Right lobe of liver (tissue), 6 donors: ENCODE results near the gene BOLA1. TPM values are rescaled to one million over a fixed set of nuclear protein-coding genes. Genes with fewer than 3 reads are reported as not detected.
A peak's percentile ranks its signal among the peaks of the same experiment; 100 is the strongest.

Experiments used
- ATAC-seq, 4 donors: fragments of 200-7000 bp; cut with Tn5 transposase; one replicate each; pipeline ENCODE4 v1.9.1; 2020; ENCODE audit warnings: mild to moderate bottlenecking in 4 of 4, moderate library complexity in 4 of 4
- DNase-seq, 3 donors: peaks; one replicate each; pipeline ENCODE4 v3.0.0-alpha.2; 2020
- H3K27ac ChIP-seq, 3 donors: fragments of 200-600 bp; one replicate each; pipeline ENCODE4 v1.8.0; 2022
- H3K27me3 ChIP-seq, 2 donors: fragments of 200-600 bp; one replicate each; pipeline ENCODE4 v1.8.0; 2022
- H3K36me3 ChIP-seq, 4 donors: fragments of 200-600 bp; sonication (generic) in 1 of 4; one replicate each; pipeline versions ENCODE4 v1.5.1 to v1.8.0; 2017 to 2022; ENCODE audit warnings: control low read depth in 1 of 4
- H3K4me1 ChIP-seq, 4 donors: fragments of 200-600 bp; sonication (generic) in 1 of 4; one replicate each; pipeline versions ENCODE4 v1.5.1 to v1.8.0; 2017 to 2022; ENCODE audit warnings: control low read depth in 1 of 4
- H3K4me3 ChIP-seq, 3 donors: fragments of 200-600 bp; one replicate each; pipeline ENCODE4 v1.8.0; 2022
- H3K9me3 ChIP-seq, 4 donors: fragments of 200-600 bp; sonication (generic) in 1 of 4; one replicate each; pipeline versions ENCODE4 v1.5.1 to v1.8.0; 2017 to 2022; ENCODE audit warnings: control low read depth in 1 of 4
- POLR2A ChIP-seq: fragments of 450-650 bp; IDR thresholded peaks from one replicate; pipeline ENCODE4 v1.6.1; 2017; ENCODE audit warnings: antibody characterized with exemption, mild to moderate bottlenecking
- WGBS: methylation state at CpG from one replicate; pipeline ENCODE4 v1.1.6; 2018; ENCODE audit warnings: low coverage, low lambda C conversion rate; ENCODE audit not compliant: insufficient coverage; ENCODE audit errors: missing lambda C conversion rate; 5-methylcytosine and 5-hydroxymethylcytosine counted together
- intact Hi-C, 2 donors: fragments of 100-400 bp; cut with DNase I; formaldehyde crosslinking; loops; one replicate each; pipeline versions ENCODE4 v1.11.2 to v1.14.1; 2022
- total RNA-seq, 6 experiments: library from RNA; depleted of rRNA in 2 of 6; stranded (reverse); fragments of >200 nt in 2 of 6; fragmentation: NEBNext Ultra II Directional in 3 of 6; extraction: Animal tissue kit (Norgen Biotek cat#: 25700) in 3 of 6; gene quantifications; one replicate each; pipeline versions ENCODE4 v1.1.0 to v1.2.4, GENCODE V29; 2016 to 2023
- TF ChIP-seq, protein P1 (sequence below), 4 donors: fragments of 200-600 bp in 3 of 4; fragments of 450-650 bp in 1 of 4; IDR thresholded peaks; one replicate each; pipeline versions ENCODE4 v1.5.1 to v1.8.0; 2016 to 2022; ENCODE audit warnings: antibody characterized with exemption in 4 of 4, mild to moderate bottlenecking in 2 of 4
- donor health status: DM: no; HTN: yes; CAD: no.
- donor health status: DM: no; HTN: no; CAD: no.
- donor health status: DM: no; HTN: no; CAD: no.
- donor health status: DM: no; HTN: yes; CAD: no.
- donor health status: DM: no; HTN: yes; CAD: no.

Gene BOLA1
- total RNA-seq, 6 experiments from 2014 or later, result 8.4 to 23.7 (median 9.5) TPM

DNA sequence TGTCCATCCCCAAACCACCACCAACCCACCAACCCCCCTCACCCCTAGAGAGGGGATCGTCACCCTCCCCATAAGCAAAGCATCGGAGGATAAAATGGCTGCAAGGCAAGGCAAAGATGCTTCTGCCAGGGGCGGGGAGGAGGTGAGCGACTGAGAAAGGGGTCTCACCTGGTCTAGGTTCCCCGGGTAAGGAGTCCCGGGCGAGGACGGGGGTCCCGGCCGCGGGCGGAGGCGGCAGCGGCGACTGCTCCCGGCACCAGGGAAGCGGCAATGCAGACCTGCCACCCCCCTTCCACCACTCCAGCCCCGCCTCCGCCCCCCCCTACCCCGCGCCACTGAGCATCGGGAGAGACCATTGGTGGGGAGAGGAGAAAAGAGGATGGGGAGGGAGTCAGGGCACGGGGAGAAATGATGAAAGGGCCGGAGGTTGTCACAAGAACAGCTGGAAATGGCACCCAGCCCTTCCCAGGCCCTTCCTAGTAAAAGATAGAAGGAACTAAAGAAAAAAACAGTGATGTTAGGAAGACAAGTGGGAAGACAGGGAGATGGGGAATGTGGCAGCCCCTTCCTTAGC is 18.3 kb downstream of the BOLA1 start, which contains the start of gene SV2A:
Gene SV2A (minus strand): TSS at position 274 of the 574 bp plus-strand sequence. CDS start 4,004 bp downstream, outside the sequence.
- 7% methylated on average over 13 of the region's 24 CpGs for WGBS
- Histone ChIP-seq H3K9me3 (no peaks in the 10 kb centered on the region), H3K27me3 (no peaks in the 10 kb centered on the region), H3K36me3 (peaks cover 0 to 4% (median 3%) of the 10 kb centered on the region in 4 donors), H3K4me3 (peak within 1 kb of the TSS; percentile 16 to 26 (median 16)), H3K4me1 (peaks cover 0 to 10% (median 0%) of the 10 kb centered on the region in 4 donors), H3K27ac (no peak within 1 kb of the TSS)
- DNase-seq (no peak), ATAC-seq (peak in 2 of 4 donors; percentile 18 to 45)
- TF ChIP-seq POLR2A, result no peak
- TF ChIP-seq, protein P1, sequence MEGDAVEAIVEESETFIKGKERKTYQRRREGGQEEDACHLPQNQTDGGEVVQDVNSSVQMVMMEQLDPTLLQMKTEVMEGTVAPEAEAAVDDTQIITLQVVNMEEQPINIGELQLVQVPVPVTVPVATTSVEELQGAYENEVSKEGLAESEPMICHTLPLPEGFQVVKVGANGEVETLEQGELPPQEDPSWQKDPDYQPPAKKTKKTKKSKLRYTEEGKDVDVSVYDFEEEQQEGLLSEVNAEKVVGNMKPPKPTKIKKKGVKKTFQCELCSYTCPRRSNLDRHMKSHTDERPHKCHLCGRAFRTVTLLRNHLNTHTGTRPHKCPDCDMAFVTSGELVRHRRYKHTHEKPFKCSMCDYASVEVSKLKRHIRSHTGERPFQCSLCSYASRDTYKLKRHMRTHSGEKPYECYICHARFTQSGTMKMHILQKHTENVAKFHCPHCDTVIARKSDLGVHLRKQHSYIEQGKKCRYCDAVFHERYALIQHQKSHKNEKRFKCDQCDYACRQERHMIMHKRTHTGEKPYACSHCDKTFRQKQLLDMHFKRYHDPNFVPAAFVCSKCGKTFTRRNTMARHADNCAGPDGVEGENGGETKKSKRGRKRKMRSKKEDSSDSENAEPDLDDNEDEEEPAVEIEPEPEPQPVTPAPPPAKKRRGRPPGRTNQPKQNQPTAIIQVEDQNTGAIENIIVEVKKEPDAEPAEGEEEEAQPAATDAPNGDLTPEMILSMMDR (IDR thresholded peaks at IDR 0.05), result no peak
- intact Hi-C loops, result no loop called here

DNA sequence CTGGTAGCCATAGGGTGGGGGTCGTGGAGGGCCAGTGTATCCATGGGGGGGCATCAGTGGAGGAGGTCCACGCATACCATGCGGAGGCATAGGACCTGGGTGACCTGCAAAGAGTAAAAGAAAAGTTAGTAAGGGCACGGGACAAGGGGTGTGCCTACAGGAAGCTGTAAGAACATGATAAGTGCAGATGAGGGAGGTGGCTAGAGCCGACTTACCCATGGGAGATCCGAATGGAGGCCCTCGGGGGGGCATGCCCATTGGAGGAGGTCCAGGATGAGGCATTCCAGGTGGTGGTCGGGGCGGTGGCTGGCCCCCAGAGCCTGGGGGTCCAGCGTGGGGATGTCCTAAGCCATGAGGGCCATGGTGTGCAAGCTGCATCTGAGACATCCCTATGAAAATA is 24.3 kb downstream of the BOLA1 start:
- Histone ChIP-seq H3K4me1 (peaks cover 0 to 13% (median 3%) of the 10 kb centered on the region in 4 donors), H3K4me3 (no peak overlapping the region), H3K27ac (no peak overlapping the region), H3K9me3 (no peaks in the 10 kb centered on the region), H3K36me3 (peaks cover 20 to 42% (median 30%) of the 10 kb centered on the region in 4 donors), H3K27me3 (no peaks in the 10 kb centered on the region)
- intact Hi-C loops, result no loop called here
- ATAC-seq, result no peak
- TF ChIP-seq, protein P1 (IDR thresholded peaks at IDR 0.05), result no peak
- no peak for TF ChIP-seq POLR2A
- no peak for DNase-seq
- 75% methylated on average over 6 of the region's 10 CpGs for WGBS

DNA sequence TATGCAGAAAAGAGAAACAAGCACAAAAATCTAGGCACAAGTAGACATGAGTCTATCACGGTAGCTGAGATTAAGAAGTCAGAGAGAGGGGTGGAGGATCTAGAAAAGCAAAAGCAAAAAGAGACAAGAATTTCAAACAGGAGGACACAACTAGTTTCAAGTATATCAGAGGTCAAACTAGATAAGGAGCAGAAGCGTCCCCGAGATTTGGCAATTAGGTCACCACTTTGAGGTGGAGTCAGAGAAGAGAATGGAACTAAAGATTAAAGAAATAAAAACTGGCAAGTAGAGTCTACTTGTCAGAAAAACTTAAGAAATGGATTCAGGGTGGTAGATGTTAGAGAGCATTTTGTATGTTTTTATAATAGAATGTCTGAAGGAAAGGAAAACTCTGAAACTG is 26.0 kb downstream of the BOLA1 start:
- 89% methylated on average over 3 of the region's 3 CpGs for WGBS

DNA sequence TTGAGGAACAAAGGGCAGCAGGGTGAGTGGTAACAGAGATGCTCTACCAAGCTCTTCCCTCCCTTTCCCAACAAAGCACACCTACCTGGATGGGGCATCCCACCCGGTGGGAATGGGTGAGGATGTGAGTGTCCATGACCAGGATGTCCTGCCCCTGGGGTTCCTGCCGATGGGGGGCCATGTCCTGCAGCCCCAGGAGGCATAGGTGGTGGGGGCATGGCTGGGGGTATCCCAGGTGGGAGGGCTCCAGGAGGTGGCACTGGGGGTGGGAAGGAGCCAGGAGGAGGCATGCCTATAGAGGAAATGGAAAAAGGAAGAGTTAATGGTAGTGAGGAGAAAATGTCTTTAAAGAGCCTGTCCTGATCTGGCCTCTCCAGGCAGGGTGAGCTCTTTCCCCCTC is 26.4 kb downstream of the BOLA1 start:
- H3K36me3 ChIP-seq, result peaks cover 20 to 42% (median 30%) of the 10 kb centered on the region in 4 donors
- TF ChIP-seq, protein P1 (IDR thresholded peaks at IDR 0.05), result no peak
- no peak for TF ChIP-seq POLR2A
- no peak for DNase-seq
- H3K4me1 ChIP-seq, result peaks cover 0 to 10% (median 3%) of the 10 kb centered on the region in 4 donors
- H3K27me3 ChIP-seq, result no peaks in the 10 kb centered on the region
- 71% methylated on average over 1 of the region's 2 CpGs for WGBS
- no peak overlapping the region for H3K4me3 ChIP-seq
- ATAC-seq, result no peak
- intact Hi-C loops, result no loop called here
- H3K9me3 ChIP-seq, result no peaks in the 10 kb centered on the region
- no peak overlapping the region for H3K27ac ChIP-seq

More for the DNA sequence above, 26.0 kb downstream of the BOLA1 start:
- peaks cover 20 to 42% (median 30%) of the 10 kb centered on the region in 4 donors for H3K36me3 ChIP-seq
- H3K27ac ChIP-seq, result no peak overlapping the region
- TF ChIP-seq POLR2A, result no peak
- TF ChIP-seq, protein P1 (IDR thresholded peaks at IDR 0.05), result no peak
- H3K27me3 ChIP-seq, result no peaks in the 10 kb centered on the region
- no peaks in the 10 kb centered on the region for H3K9me3 ChIP-seq
- H3K4me3 ChIP-seq, result no peak overlapping the region
- intact Hi-C loops, result no loop called here
- no peak for DNase-seq
- no peak for ATAC-seq
- H3K4me1 ChIP-seq, result peaks cover 0 to 10% (median 3%) of the 10 kb centered on the region in 4 donors
